ENCODE data around the gene CERS3. TPM values are rescaled to one million over a fixed set of nuclear protein-coding genes. Genes with fewer than 3 reads are reported as not detected.

Gene CERS3
- total and polyA plus RNA-seq, 2 of the 4 experiments (the other 2 are of a cell fraction), result not detected

DNA sequence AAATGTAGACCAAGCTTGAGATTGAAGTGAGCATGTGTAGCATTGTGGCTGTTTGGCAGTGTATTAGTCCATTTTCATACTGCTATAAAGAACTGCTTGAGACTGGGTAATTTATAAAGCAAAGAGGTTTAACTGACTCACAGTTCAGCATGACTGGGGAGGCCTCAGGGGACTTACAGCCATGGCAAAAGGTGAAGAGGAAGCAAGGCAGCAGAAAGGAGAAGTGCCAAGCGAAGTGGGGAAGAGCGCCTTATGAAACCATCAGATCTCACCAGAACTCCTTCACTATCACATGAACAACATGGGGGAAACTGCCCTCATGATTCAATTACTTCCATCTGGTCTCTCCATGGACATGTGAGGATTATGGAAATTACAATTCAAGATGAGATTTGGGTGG lies 8.6 kb upstream of the CERS3 start:
- dilution Hi-C loops (cut with HindIII; ENCODE audit: low sequenced_read_pairs, unreplicated experiment), result no loop called here
- Histone ChIP-seq H4K8ac (ENCODE audit: low read depth in 2 of 2, low read length in 2 of 2) (no peak overlapping the region), H2AK5ac (ENCODE audit: low read depth, low read length) (no peak overlapping the region), H2AFZ (replicated peaks; ENCODE audit: low read length, poor library complexity) (no peak overlapping the region), H3K4me1 (ENCODE audit: control insufficient read depth, insufficient read depth, low read length) (no peaks in the 10 kb centered on the region), H3K36me3 (ENCODE audit: control insufficient read depth, insufficient read depth, low read length) (no peaks in the 10 kb centered on the region), H3K9ac (ENCODE audit: low read depth, low read length) (no peak overlapping the region), H3K56ac (ENCODE audit: extremely low read depth, insufficient read depth, low read length) (no peak overlapping the region), H3K79me1 (ENCODE audit: low read depth in 1 of 2, low read length in 2 of 2) (no peaks in the 10 kb centered on the region), H3K4ac (ENCODE audit: low read depth, low read length) (no peak overlapping the region), H3K18ac (ENCODE audit: low read depth, low read length) (no peak overlapping the region), H2BK15ac (ENCODE audit: low read depth, low read length) (no peak overlapping the region), H4K91ac (ENCODE audit: insufficient read depth, low read depth, low read length) (no peak overlapping the region), H2BK20ac (ENCODE audit: low read depth, low read length) (no peak overlapping the region), H3K27me3 (ENCODE audit: control insufficient read depth, insufficient read depth, low read length) (no peaks in the 10 kb centered on the region), H3K14ac (replicated peaks; ENCODE audit: low read depth, low read length) (no peak overlapping the region), H2AK9ac (replicated peaks; ENCODE audit: low read depth, low read length, poor library complexity) (no peak overlapping the region), H4K20me1 (ENCODE audit: insufficient read depth, low read length) (no peaks in the 10 kb centered on the region), H3K27ac (ENCODE audit: insufficient read depth, low read length) (no peak overlapping the region), H2BK5ac (ENCODE audit: low read depth, low read length, poor library complexity, severe bottlenecking) (no peak overlapping the region), H3K9me1 (ENCODE audit: insufficient read depth, low read length) (no peaks in the 10 kb centered on the region), H3K4me2 (ENCODE audit: low read depth, low read length) (no peak overlapping the region), H3K23ac (ENCODE audit: low read depth, low read length) (no peak overlapping the region), H2BK120ac (ENCODE audit: low read depth, low read length) (no peak overlapping the region), H3K4me3 (ENCODE audit: insufficient read depth, low read depth, low read length) (no peak overlapping the region), H3K9me3 (ENCODE audit: control insufficient read depth, insufficient read depth, low read length) (no peaks in the 10 kb centered on the region), H4K5ac (ENCODE audit: low read depth, low read length) (no peak overlapping the region)
- in situ Hi-C loops (cut with MboI; ENCODE audit: low sequenced_read_pairs), result no loop called here
- DNase-seq (no peak), ATAC-seq (ENCODE audit: low read depth) (no peak)
- POLR2A ChIA-PET (ENCODE audit: unreplicated experiment), result no interaction called here
- no TSS peak for BruUV-seq (replicated peaks)
- intact Hi-C loops (cut with micrococcal nuclease), result no loop called here
- TF ChIP-seq POLR2A (IDR thresholded peaks at IDR 0.05; ENCODE audit: low read depth, low read length), result no peak
- TF ChIP-seq, protein P1, sequence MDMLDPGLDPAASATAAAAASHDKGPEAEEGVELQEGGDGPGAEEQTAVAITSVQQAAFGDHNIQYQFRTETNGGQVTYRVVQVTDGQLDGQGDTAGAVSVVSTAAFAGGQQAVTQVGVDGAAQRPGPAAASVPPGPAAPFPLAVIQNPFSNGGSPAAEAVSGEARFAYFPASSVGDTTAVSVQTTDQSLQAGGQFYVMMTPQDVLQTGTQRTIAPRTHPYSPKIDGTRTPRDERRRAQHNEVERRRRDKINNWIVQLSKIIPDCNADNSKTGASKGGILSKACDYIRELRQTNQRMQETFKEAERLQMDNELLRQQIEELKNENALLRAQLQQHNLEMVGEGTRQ (IDR thresholded peaks at IDR 0.05; ENCODE audit: low read depth, low read length), result no peak
- no peak for TF ChIP-seq RCOR1 (IDR thresholded peaks at IDR 0.05; ENCODE audit: insufficient replicate concordance, low read length)
- TF ChIP-seq MXI1 (IDR thresholded peaks at IDR 0.05; ENCODE audit: borderline replicate concordance, low read depth, low read length), result no peak
- TF ChIP-seq MAFK (IDR thresholded peaks at IDR 0.05; ENCODE audit: low read depth, low read length), result no peak
- TF ChIP-seq BHLHE40 (IDR thresholded peaks at IDR 0.05; ENCODE audit: low read depth, low read length), result no peak
- no CpG with 5 or more reads among the region's 2 CpGs for WGBS, 2 experiments (ENCODE audit: extremely low coverage in 2 of 2, insufficient read length in 1 of 2)
- CTCF ChIA-PET, result no interaction called here
